Activated naive CD4-positive, alpha-beta T cell treated with anti-CD3 and anti-CD28 coated beads, Interleukin-2, amount 50 U/mL, for 24 hours (primary cell): ENCODE data around the gene ERGIC3.
"Not testable (repeated sequence)": the region's sequence is repeated elsewhere in the genome, so short reads cannot be mapped to it uniquely, and the experiment has no call there.

Experiments used
- H3K27ac Mint-ChIP-seq: one replicate; pipeline ENCODE4 v1.8.0; 2021; ENCODE audit warnings: mild to moderate bottlenecking, mixed read lengths
- H3K27me3 Mint-ChIP-seq: one replicate; pipeline ENCODE4 v1.8.0; 2021; ENCODE audit warnings: mixed read lengths
- H3K36me3 Mint-ChIP-seq: one replicate; pipeline ENCODE4 v1.8.0; 2021; ENCODE audit warnings: mixed read lengths
- H3K4me1 Mint-ChIP-seq: one replicate; pipeline ENCODE4 v1.8.0; 2021; ENCODE audit warnings: mixed read lengths
- H3K4me3 Mint-ChIP-seq: one replicate; pipeline ENCODE4 v1.8.0; 2021; ENCODE audit warnings: mild to moderate bottlenecking, mixed read lengths
- H3K9me3 Mint-ChIP-seq: one replicate; pipeline ENCODE4 v1.8.0; 2021; ENCODE audit warnings: mixed read lengths

The ERGIC3 gene

DNA sequence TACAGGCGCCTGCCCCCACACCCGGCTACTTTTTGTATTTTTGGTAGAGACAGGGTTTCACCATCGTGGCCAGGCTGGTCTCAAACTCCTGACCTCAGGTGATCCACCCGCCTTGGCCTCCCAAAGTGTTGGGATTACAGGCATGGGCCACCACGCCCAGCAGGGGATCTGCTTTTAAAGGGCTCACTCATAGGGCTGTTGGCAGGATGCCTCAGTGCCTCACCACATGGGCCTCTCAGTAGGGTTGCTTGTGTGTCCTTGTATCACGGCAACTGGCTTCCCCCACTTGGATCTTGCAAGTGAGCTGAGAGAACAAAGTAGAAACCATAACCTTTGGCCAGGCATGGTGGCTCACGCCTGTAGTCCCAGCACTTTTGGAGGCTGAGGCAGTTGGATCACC lies 3.1 kb downstream of the ERGIC3 start:
- not testable (repeated sequence) for H3K27me3 Mint-ChIP-seq, H3K4me3 Mint-ChIP-seq, H3K27ac Mint-ChIP-seq, H3K36me3 Mint-ChIP-seq, H3K9me3 Mint-ChIP-seq
- H3K4me1 Mint-ChIP-seq, result peaks cover 21% of the 10 kb centered on the region

DNA sequence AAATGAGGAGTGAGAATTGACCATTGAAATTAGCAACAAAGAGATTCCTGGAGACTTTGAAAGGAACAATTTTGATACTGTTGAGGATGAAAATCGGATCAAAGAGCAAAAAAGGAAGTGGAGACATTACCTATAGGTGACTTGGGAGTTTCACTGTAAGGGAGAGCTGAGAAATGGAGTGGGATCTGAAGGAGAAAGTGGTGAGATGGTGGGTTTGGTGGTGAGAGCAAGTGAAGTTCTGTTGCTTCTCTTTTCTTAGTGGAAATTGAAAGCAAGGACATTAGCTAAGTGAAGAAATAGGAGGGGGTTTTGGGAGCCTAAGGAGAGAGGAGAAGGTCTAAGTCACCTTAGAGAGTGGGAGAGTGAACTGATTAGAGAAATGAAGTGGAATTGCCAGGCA lies 4.2 kb downstream of the ERGIC3 start:
- Mint-ChIP-seq H3K36me3 (peaks cover 3% of the 10 kb centered on the region), H3K9me3 (no peaks in the 10 kb centered on the region), H3K4me3 (no peak overlapping the region), H3K4me1 (peaks cover 19% of the 10 kb centered on the region), H3K27me3 (no peaks in the 10 kb centered on the region), H3K27ac (no peak overlapping the region)

DNA sequence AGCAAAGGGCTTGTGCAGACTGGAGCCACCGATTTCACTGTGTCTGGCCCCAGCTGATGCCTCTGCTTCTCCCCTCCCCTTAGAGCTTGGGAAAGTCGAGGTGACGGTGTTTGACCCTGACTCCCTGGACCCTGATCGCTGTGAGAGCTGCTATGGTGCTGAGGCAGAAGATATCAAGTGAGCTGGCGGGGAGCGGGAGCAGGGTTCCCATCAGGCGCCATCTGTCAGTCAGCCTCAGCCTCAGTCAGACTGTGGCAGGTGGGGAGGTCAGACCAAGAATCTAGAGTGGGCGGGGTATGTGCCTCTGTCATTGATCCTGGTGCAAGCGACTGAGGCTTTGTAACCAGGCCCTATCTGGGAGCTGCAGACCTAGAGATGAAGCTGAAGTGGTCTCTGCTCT lies 5.5 kb downstream of the ERGIC3 start:
- H3K9me3 Mint-ChIP-seq, result no peaks in the 10 kb centered on the region
- H3K27me3 Mint-ChIP-seq, result no peaks in the 10 kb centered on the region
- peaks cover 3% of the 10 kb centered on the region for H3K36me3 Mint-ChIP-seq
- no peak overlapping the region for H3K27ac Mint-ChIP-seq
- no peak overlapping the region for H3K4me3 Mint-ChIP-seq
- peaks cover 10% of the 10 kb centered on the region for H3K4me1 Mint-ChIP-seq

DNA sequence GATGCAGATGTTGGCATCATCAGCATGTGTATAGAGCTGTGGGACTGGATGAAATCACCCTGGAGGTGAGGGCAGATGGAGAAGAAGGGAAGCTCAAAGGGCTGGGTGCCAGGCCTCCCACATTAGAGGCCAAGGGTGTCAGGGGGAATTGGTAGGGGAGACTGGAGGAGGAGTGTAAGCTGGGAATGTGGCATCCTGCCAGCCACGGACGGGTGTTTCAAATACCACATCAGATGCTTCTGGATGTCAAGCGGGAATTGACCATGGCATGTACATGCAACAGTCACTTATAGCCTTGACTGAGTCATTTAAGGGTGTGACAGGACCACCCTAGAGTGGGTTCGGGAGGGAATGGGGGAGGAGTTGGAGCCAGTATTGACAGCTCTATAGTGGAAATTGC lies 9.6 kb downstream of the ERGIC3 start:
- Mint-ChIP-seq H3K27ac (no peak overlapping the region), H3K9me3 (no peaks in the 10 kb centered on the region), H3K4me3 (no peak overlapping the region), H3K27me3 (no peaks in the 10 kb centered on the region), H3K36me3 (peaks cover 11% of the 10 kb centered on the region), H3K4me1 (no peaks in the 10 kb centered on the region)

DNA sequence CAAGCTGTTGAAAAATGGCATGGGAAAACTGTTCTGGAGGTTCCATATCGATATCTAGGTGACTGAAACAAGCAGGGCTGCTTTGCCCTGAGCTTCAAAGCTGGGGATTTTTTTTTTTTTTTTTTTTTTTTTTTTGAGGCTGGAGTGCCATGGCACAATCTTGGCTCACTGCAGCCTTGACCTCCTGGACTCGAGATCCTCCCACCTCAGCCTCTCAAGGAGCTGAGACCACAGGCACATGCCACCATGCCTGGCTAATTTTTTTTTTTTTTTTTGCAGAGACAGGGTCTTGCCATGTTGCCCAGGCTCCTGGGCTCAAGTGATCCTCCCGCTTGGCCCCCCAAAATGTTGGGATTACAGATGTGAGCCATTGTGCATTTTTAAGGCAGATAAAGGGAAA lies 11.0 kb downstream of the ERGIC3 start:
- peaks cover 13% of the 10 kb centered on the region for H3K36me3 Mint-ChIP-seq
- H3K27ac Mint-ChIP-seq, result no peak overlapping the region
- no peaks in the 10 kb centered on the region for H3K9me3 Mint-ChIP-seq
- no peaks in the 10 kb centered on the region for H3K4me1 Mint-ChIP-seq
- H3K27me3 Mint-ChIP-seq, result no peaks in the 10 kb centered on the region
- no peak overlapping the region for H3K4me3 Mint-ChIP-seq

DNA sequence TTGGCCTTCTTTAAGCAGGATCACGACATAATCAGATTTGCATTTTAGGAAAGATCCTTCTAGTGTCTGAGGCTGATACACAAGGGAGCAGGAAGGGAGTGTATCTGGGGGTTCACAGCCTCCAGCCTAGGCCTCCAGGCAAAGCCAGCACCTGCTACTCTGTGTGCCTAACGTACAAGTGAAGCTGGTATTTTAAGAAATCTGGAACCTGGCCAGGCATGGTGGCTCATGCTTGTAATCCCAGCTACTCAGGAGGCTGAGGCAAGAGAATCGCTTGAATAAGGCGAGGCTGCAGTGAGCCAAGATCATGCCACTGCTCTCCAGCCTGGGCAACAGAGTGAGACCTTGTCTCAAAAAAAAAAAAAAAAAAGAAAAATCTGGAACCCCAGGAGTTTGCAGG lies 13.6 kb downstream of the ERGIC3 start:
- H3K4me3 Mint-ChIP-seq, H3K27ac Mint-ChIP-seq, H3K9me3 Mint-ChIP-seq, H3K4me1 Mint-ChIP-seq, H3K27me3 Mint-ChIP-seq: not testable (repeated sequence)
- peaks cover 13% of the 10 kb centered on the region for H3K36me3 Mint-ChIP-seq

DNA sequence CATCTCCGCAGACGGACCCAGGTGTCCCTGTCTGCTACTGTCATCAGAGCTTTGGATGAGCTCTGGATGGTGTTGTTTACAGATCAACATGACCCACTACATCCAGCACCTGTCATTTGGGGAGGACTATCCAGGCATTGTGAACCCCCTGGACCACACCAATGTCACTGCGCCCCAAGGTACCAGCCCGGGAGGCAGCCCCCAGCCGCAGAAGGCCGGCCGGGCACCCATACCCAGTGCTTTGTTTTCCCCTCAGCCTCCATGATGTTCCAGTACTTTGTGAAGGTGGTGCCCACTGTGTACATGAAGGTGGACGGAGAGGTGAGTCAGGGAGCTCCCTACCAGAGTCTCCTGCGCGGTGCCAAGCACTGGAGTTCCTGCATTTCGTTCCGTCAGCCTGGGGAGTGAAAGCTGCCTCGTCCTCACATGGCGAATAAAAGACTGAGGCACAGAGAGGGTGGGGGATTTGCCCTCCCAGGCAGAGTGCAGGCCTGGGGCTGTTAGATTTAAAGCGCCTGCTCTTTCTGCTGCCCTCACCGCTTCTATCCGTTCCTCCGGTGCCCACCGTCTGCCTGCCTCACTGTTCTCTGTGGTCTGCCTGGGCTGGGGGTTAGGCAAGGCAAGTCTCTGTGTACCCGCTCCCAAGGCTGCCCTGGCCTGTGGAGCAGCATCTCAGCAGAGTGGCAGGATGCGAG lies 14.2 kb downstream of the ERGIC3 start:
- H3K27me3 Mint-ChIP-seq, result no peaks in the 10 kb centered on the region
- no peaks in the 10 kb centered on the region for H3K4me1 Mint-ChIP-seq
- no peak overlapping the region for H3K27ac Mint-ChIP-seq
- H3K36me3 Mint-ChIP-seq, result peaks cover 13% of the 10 kb centered on the region
- no peaks in the 10 kb centered on the region for H3K9me3 Mint-ChIP-seq
- H3K4me3 Mint-ChIP-seq, result no peak overlapping the region

DNA sequence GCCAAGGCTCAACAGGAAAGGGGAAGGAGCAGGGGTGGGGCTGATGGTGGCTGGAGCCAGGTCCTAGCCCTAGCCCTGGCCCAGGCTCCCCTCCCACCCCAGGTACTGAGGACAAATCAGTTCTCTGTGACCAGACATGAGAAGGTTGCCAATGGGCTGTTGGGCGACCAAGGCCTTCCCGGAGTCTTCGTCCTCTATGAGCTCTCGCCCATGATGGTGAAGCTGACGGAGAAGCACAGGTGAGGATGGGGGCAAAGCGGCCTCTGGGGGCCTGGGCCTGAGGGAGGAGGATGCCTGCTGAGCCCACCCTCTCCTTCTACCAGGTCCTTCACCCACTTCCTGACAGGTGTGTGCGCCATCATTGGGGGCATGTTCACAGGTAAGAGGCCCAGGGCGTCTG lies 15.0 kb downstream of the ERGIC3 start:
- H3K4me3 Mint-ChIP-seq, result no peak overlapping the region
- H3K9me3 Mint-ChIP-seq, result no peaks in the 10 kb centered on the region
- no peaks in the 10 kb centered on the region for H3K4me1 Mint-ChIP-seq
- H3K27ac Mint-ChIP-seq, result no peak overlapping the region
- no peaks in the 10 kb centered on the region for H3K27me3 Mint-ChIP-seq
- H3K36me3 Mint-ChIP-seq, result peaks cover 13% of the 10 kb centered on the region

DNA sequence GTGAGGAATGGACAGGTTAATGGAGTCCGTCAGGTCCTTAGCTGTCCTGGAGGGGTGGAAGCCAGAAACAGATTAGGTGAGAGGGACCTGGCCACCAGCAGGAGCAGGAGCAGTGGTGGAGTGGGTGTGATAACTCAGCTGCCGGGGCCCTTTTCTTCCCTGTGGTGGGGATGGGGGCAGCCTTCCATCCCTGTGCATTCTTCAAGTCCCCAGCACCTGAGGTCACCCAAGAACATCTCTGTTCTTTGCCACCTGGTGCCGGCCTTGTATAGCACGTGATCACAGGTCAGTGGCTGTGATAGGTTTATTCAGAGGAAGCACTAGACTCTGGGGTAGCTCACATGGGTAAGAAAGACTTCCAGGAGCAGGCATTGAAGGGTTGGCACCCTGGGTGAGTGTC lies 16.6 kb downstream of the ERGIC3 start:
- Mint-ChIP-seq H3K36me3 (peaks cover 13% of the 10 kb centered on the region), H3K27me3 (no peaks in the 10 kb centered on the region), H3K9me3 (no peaks in the 10 kb centered on the region), H3K4me1 (no peaks in the 10 kb centered on the region), H3K4me3 (no peak overlapping the region), H3K27ac (no peak overlapping the region)

- H3K27ac Mint-ChIP-seq, result no peak overlapping the region
- H3K36me3 Mint-ChIP-seq, result peaks cover 13% of the 10 kb centered on the region
- no peaks in the 10 kb centered on the region for H3K9me3 Mint-ChIP-seq
- no peaks in the 10 kb centered on the region for H3K4me1 Mint-ChIP-seq
- no peaks in the 10 kb centered on the region for H3K27me3 Mint-ChIP-seq
- H3K4me3 Mint-ChIP-seq, result no peak overlapping the region
Measured at GRCh38 chr20:35559042-35559693, 17.3 kb downstream of the ERGIC3 start.

DNA sequence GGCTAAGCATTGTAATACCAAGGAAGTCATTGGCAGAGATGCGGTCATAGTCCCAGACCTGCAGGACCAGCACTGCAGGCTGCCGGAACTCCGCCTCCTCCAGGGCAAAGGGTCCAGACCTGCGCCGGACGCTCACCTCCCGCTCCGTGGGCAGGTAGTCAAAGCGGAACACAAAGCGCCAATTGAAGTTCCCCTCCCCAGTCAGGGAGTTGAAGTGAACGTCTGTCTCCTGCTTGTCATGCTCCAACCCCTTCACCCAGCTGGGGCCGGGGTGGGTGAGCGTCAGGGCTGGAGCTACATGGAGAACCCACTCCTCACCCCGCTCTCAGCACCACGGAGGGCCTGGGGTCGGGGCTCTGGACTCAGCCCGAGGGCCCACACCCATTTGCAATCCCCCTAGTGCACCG lies 18.2 kb downstream of the ERGIC3 start:
- H3K4me3 Mint-ChIP-seq, result no peak overlapping the region

DNA sequence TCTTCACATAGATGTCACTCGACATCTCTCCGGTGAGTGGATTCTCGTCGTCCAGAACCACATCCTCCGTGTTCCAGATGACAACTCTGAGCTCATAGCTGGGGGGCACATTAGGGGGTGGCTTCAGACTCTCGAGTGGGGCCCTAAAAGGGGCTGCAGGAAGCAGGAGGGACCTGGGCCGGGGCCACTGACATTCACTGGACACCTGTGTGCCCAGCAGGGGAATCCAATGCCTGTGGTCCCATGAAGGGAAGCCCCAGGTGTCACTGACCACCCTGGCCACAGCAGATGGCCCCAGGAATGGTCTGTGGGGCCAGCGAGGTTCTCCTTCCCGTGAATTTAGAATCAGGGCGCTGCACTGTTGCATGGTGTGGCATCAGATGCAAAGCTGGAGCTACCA lies 18.7 kb downstream of the ERGIC3 start:
- Mint-ChIP-seq H3K36me3 (peaks cover 6% of the 10 kb centered on the region), H3K4me1 (no peaks in the 10 kb centered on the region), H3K9me3 (no peaks in the 10 kb centered on the region), H3K27ac (no peak overlapping the region), H3K27me3 (no peaks in the 10 kb centered on the region), H3K4me3 (no peak overlapping the region)

More for the DNA sequence above, 18.2 kb downstream of the ERGIC3 start:
- no peaks in the 10 kb centered on the region for H3K27me3 Mint-ChIP-seq
- H3K27ac Mint-ChIP-seq, result no peak overlapping the region
- H3K36me3 Mint-ChIP-seq, result peaks cover 6% of the 10 kb centered on the region
- no peaks in the 10 kb centered on the region for H3K4me1 Mint-ChIP-seq
- no peaks in the 10 kb centered on the region for H3K9me3 Mint-ChIP-seq

- H3K4me1 Mint-ChIP-seq, result no peaks in the 10 kb centered on the region
- no peak overlapping the region for H3K4me3 Mint-ChIP-seq
- no peaks in the 10 kb centered on the region for H3K27me3 Mint-ChIP-seq
- no peak overlapping the region for H3K27ac Mint-ChIP-seq
- H3K36me3 Mint-ChIP-seq, result peaks cover 6% of the 10 kb centered on the region
- H3K9me3 Mint-ChIP-seq, result no peaks in the 10 kb centered on the region
Measured at GRCh38 chr20:35561268-35561667, 19.4 kb downstream of the ERGIC3 start.

GRCh38 chr20:35561671-35562070 lies 19.8 kb downstream of the ERGIC3 start:
- H3K36me3 Mint-ChIP-seq, result peaks cover 6% of the 10 kb centered on the region
- no peaks in the 10 kb centered on the region for H3K27me3 Mint-ChIP-seq
- H3K27ac Mint-ChIP-seq, result no peak overlapping the region

GRCh38 chr20:35562541-35563110 lies 20.7 kb downstream of the ERGIC3 start:
- Mint-ChIP-seq H3K9me3 (no peaks in the 10 kb centered on the region), H3K27ac (no peak overlapping the region), H3K4me1 (no peaks in the 10 kb centered on the region), H3K4me3 (no peak overlapping the region), H3K36me3 (peaks cover 3% of the 10 kb centered on the region), H3K27me3 (no peaks in the 10 kb centered on the region)

More at GRCh38 chr20:35561671-35562070, 19.8 kb downstream of the ERGIC3 start:
- no peak overlapping the region for H3K4me3 Mint-ChIP-seq
- H3K9me3 Mint-ChIP-seq, result no peaks in the 10 kb centered on the region
- no peaks in the 10 kb centered on the region for H3K4me1 Mint-ChIP-seq

DNA sequence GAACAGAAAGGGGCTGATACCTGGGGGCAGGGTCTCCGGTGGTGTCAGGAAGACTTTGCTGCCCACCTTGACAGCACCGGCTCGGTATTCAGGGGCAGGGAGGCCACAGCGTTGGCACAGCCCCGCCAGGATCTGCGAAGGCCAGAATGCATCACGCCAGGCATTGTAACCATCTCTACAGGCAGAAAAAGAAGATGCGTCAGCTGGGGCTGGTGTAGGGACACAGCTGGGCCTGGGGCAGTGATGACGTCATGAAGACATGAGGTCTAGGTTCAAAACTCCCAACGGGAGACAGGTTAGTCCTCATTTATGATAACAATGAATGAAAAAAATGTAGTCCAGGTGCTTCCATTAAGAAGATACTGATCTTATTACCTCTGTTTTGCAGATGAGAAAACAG lies 22.0 kb downstream of the ERGIC3 start:
- Mint-ChIP-seq H3K36me3 (no peaks in the 10 kb centered on the region), H3K4me1 (no peaks in the 10 kb centered on the region), H3K27ac (no peak overlapping the region), H3K4me3 (no peak overlapping the region), H3K9me3 (no peaks in the 10 kb centered on the region), H3K27me3 (no peaks in the 10 kb centered on the region)
